ENCODE results near the gene MZT1. TPM values are rescaled to one million over a fixed set of nuclear protein-coding genes. Genes with fewer than 3 reads are reported as not detected.
"Not testable (repeated sequence)": the region's sequence is repeated elsewhere in the genome, so short reads cannot be mapped to it uniquely, and the experiment has no call there.

Gene MZT1
- total RNA-seq, 4 donors from 2014 or later, result 2.8 to 15.0 (median 9.3) TPM

DNA sequence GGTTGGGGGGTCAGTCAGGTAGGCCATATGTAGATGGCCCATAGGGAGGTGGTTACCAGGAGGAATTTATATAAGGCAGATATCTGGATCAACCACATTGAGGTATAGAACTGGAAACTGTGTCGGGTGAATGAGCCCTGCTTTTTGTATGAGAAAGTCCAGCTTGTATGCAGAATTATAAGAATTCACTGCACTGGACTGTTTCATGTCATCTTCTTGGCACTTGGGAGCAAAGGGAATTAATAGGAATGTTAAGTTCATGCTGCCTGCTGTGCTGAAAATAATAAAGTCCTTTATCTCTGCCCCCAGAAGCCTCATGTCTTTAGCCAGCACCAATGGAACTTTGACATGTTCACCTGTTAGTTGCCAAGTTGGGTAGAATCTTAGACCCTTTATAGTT lies 12.6 kb upstream of the MZT1 start:
- H3K27ac ChIP-seq, result no peak overlapping the region
- DNase-seq, result no peak
- H3K4me1 ChIP-seq, result no peaks in the 10 kb centered on the region
- TF ChIP-seq POLR2A (IDR thresholded peaks at IDR 0.05), result no peak
- peaks cover 0 to 78% (median 0%) of the 10 kb centered on the region in 3 donors for H3K36me3 ChIP-seq
- no peaks in the 10 kb centered on the region for H3K27me3 ChIP-seq
- intact Hi-C loops (cut with DNase I), result no loop called here
- no peaks in the 10 kb centered on the region for H3K9me3 ChIP-seq
- WGBS, 2 donors, result 78 to 89% methylated on average over 1 of the region's 1 CpG
- no peak overlapping the region for H3K4me3 ChIP-seq

DNA sequence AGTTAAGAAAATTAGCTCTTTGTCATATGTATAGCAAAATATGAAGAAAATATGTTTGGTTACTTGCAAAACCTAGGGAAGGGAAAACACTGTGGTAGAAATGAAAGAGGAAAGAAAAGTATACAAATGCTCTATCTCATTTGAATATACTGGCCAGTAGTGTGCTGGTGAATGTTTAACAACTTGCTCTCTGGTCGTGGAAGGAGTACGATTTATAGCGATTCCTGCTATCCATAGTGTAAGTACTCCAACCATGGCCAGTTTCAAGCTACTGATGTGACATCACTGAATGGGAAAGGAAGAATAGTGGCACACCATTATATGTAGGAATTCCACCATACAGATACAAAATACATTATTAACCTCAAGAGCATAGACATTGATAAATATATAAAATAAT lies 9.6 kb upstream of the MZT1 start:
- Histone ChIP-seq H3K4me3 (no peak overlapping the region), H3K36me3 (peaks cover 0 to 82% (median 0%) of the 10 kb centered on the region in 3 donors), H3K27me3 (no peaks in the 10 kb centered on the region), H3K27ac (no peak overlapping the region), H3K9me3 (no peaks in the 10 kb centered on the region), H3K4me1 (no peaks in the 10 kb centered on the region)
- DNase-seq, result no peak
- TF ChIP-seq POLR2A (IDR thresholded peaks at IDR 0.05), result no peak
- TF ChIP-seq, protein P1, sequence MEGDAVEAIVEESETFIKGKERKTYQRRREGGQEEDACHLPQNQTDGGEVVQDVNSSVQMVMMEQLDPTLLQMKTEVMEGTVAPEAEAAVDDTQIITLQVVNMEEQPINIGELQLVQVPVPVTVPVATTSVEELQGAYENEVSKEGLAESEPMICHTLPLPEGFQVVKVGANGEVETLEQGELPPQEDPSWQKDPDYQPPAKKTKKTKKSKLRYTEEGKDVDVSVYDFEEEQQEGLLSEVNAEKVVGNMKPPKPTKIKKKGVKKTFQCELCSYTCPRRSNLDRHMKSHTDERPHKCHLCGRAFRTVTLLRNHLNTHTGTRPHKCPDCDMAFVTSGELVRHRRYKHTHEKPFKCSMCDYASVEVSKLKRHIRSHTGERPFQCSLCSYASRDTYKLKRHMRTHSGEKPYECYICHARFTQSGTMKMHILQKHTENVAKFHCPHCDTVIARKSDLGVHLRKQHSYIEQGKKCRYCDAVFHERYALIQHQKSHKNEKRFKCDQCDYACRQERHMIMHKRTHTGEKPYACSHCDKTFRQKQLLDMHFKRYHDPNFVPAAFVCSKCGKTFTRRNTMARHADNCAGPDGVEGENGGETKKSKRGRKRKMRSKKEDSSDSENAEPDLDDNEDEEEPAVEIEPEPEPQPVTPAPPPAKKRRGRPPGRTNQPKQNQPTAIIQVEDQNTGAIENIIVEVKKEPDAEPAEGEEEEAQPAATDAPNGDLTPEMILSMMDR (IDR thresholded peaks at IDR 0.05), result no peak
- intact Hi-C loops (cut with DNase I), result no loop called here
- 94 to 95% methylated on average over 3 of the region's 3 CpGs for whole genome bisulfite sequencing, 2 donors

DNA sequence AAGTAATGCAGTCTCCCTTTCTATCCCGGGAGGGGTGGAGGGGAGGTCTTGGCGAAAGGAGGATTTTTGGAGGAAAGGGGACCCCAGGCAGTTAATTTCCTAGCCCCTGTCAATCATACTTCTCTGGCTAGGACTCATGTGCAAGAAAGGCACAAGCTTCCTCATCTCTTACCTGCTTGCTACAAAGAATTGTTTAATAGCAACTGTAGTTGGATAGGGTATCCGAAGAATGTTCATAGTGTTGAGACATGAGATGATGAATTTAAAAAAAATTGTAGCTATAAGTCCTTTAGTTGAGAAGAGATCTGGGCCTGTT lies 819 bp upstream of the MZT1 start:
- 2 to 3% methylated on average over 3 of the region's 3 CpGs for WGBS, 2 donors
- H3K9me3 ChIP-seq, result no peaks in the 10 kb centered on the region
- no peak for DNase-seq
- H3K36me3 ChIP-seq, result peaks cover 0 to 14% (median 0%) of the 10 kb centered on the region in 3 donors
- peak overlapping the region; percentile 46 to 87 (median 82) for H3K27ac ChIP-seq
- H3K4me1 ChIP-seq, result peaks cover 3 to 35% (median 17%) of the 10 kb centered on the region in 3 donors
- intact Hi-C loops (cut with DNase I), result no loop called here
- no peaks in the 10 kb centered on the region for H3K27me3 ChIP-seq
- H3K4me3 ChIP-seq, result peak overlapping the region; percentile 73 to 89 (median 80)
- TF ChIP-seq, protein P1 (IDR thresholded peaks at IDR 0.05), result no peak
- no peak for TF ChIP-seq POLR2A (IDR thresholded peaks at IDR 0.05)

DNA sequence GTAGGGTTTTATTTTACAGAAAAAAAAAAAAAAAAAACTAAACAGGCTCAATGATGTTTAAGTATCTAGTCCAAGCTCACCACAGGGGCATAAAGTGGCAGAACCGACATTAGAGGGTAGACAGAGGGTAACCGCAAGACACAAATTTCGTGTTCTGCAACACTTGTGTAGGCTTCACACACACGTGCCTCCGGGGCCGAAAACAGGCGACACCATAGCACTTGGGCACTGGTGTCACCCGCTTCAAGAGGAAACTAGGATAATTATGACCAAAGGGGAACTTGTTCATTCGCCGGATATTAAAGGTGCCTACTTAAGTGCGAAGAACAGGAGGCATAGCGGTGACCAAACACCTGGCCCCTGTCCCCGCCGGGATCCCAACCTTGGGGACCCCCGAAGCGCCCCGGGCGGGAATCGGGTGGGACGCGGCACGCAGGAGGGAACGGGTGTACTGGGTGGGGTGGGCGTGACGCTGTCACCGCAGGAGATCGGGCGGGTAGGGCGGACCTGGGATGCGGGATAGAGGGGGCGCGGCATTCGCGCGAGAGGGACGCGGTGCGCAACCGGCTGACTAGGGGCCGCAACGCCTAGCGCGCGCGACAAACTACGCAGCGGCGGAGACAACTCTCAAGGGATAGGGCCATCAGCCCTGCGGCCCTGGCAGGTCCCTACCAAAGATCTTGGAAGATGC lies 558 bp downstream of the MZT1 start:
- H3K4me1 ChIP-seq, result peaks cover 3 to 35% (median 17%) of the 10 kb centered on the region in 3 donors
- WGBS, 2 donors, result 2 to 6% methylated on average over 9 to 14 of the region's 49 CpGs
- TF ChIP-seq, protein P1 (IDR thresholded peaks at IDR 0.05), result no peak
- no peak for TF ChIP-seq POLR2A (IDR thresholded peaks at IDR 0.05)
- H3K4me3 ChIP-seq, result peak overlapping the region; percentile 73 to 89 (median 80)
- peak overlapping the region; percentile 67 to 86 (median 77) for H3K27ac ChIP-seq
- DNase-seq, result peak; percentile 6
- peaks cover 0 to 2% (median 0%) of the 10 kb centered on the region in 3 donors for H3K36me3 ChIP-seq
- intact Hi-C loops (cut with DNase I), result no loop called here
- H3K27me3 ChIP-seq, result no peaks in the 10 kb centered on the region
- no peaks in the 10 kb centered on the region for H3K9me3 ChIP-seq

DNA sequence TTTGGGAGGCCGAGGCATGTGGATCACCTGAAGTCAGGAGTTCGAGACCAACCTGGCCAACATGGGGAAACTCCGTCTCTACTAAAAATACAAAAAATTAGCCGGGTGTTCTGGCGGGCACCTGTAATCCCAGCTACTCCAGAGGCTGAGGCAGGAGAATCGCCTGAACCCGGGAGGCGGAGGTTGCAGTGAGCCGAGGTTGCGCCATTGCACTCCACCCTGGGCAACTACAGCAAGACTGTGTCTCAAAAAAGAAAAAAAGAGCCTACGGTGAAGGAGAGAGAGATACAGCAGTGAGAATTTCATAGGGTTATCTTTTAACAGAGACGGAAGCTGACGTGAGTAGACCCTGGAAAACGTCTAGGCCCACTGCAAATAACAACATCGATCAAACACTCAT lies 1.2 kb downstream of the MZT1 start:
- H3K4me1 ChIP-seq, result peaks cover 3 to 35% (median 17%) of the 10 kb centered on the region in 3 donors
- H3K27ac ChIP-seq; H3K36me3 ChIP-seq; DNase-seq; intact Hi-C loops (cut with DNase I); H3K27me3 ChIP-seq; H3K9me3 ChIP-seq: not testable (repeated sequence)
- 79 to 86% methylated on average over 13 to 15 of the region's 15 CpGs for WGBS, 2 donors
- peak overlapping the region in 2 of 4 donors; percentile 73 to 78 for H3K4me3 ChIP-seq

DNA sequence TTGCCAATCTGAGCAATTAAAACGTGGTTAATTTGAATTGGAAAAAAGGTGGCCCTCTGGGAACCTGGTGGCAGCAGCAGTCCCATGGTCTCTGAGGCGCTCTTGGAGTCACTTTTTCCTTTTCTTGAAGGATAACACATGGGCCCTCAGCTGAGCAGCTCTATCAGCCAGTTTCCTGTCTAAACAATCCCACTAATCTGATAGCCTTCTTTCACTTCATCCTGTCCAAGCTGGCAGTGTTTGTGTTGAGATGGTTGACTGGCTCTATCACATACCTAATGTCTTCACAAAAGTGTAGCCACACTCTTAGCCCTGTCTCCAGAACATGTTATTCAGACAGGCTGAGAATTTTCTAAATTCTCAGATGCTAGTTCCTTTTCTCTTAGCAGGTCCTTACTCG lies 10.7 kb downstream of the MZT1 start:
- Histone ChIP-seq H3K27ac (no peak overlapping the region), H3K4me1 (no peaks in the 10 kb centered on the region), H3K4me3 (no peak overlapping the region), H3K27me3 (no peaks in the 10 kb centered on the region), H3K9me3 (peaks cover 0 to 6% (median 0%) of the 10 kb centered on the region in 3 donors), H3K36me3 (peaks cover 0 to 76% (median 0%) of the 10 kb centered on the region in 3 donors)
- TF ChIP-seq, protein P1 (IDR thresholded peaks at IDR 0.05), result no peak
- no peak for TF ChIP-seq POLR2A (IDR thresholded peaks at IDR 0.05)
- intact Hi-C loops (cut with DNase I), result no loop called here
- 58 to 59% methylated on average over 3 of the region's 3 CpGs for WGBS, 2 donors
- no peak for DNase-seq

All from esophagus squamous epithelium (tissue), 5 donors.